HG03469 (cell line): ENCODE measurements around the gene APBA1.

Experiments
- ATAC-seq: cut with Tn5 transposase; IDR thresholded peaks from one replicate; pipeline ENCODE4 v1.9.1; 2021; ENCODE audit warnings: mild to moderate bottlenecking, moderate library complexity, moderate number of reproducible peaks; ENCODE audit not compliant: unreplicated experiment

Gene APBA1

DNA sequence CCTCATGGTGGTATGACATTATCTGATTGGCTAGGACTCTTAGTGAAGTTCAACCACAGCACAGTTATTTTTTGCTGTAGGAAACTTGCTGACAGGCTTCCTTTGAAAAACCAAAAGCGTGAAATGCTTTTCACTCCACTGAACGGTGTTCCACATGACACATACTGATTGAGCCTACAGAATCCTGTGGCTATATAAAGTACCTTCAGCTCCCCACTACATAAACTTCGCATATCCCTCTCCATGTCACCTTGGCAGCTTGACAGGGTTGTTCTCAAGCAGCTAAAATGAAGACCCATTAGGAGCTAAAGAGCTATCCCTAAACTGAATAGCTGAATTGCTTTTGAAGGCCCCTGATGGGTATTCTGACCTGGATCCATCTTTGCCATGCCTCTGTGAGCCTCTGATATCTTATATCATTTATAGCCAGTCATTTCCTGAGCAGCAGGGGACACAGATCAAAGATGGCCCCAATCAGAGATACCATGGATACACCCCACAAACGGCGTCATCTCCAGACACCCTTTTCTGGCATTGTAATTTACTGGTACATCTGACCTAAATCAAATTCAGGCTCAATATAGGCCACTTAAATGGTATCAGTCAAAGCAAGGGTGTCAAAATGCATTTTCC is 91.5 kb downstream of the APBA1 start:
- no peak for ATAC-seq

DNA sequence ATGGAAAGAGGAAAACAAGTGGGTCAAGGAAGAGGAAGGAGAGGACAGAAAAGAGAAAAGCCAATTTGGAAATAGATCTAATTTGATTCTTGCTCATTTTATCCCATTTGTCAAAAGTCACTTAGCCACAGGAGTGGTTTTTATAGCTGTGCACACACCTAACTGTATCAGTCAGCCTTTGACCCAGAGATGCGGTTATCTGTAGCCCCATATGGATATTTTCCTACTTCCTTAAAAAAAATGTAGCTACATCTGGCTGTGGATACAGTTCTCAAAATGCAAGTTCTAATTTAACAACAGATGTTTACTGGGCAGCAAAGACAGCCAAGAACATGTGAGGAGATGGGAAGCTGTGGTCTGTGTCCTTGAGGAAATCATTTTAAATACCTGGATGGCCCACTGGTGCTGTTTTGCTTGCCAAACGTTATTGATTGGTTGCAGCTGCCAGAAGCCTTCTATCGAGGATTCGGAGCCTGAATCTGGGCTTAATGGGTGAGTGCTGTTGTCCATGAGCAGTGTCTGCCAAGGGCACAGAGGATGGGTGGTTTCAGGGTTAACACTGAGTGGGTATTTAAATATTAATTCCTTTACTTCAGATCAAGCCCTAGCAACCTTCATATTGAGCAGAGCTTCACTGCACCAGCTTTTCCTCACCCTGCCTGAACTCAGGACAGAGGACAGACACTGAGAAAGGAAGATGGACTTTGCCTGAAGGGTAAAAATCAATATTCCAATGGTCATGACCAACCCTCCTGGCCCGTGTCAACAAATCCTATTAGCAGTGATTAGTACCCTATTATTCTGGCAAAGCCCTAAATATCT is 92.2 kb downstream of the APBA1 start:
- ATAC-seq = no peak

DNA sequence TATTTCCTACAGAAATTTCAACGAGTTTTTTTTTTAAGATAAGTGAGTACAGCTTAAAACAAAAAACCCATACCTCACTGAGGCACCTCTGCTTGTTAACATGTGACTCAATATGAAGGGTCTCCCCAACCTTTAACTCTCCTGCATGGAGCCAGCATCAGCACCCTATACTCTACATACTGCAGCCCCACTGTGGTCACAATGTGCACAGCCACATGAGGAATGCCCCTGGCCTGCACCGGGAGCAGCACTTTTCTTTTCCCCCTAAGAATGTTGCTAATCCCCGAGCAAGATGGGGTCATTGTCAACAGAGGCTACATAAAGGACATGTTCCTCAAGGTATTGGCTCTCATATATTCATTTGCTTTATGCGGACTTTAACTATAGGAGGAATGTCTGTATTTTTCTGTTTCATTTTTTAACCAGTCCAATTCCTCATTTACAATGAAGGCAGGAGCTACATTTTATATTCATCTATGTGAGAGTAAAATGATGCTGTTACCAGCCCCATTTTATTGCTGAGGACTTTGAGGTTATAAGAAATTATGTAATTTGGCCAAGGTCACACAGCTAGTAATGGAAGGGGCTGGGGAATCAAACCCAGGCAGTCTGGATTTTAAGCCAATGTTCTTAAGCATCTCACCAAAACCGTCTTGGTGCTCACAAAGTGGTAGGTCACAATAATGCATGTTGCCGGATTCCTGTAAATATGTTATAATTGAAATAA is 93.0 kb downstream of the APBA1 start:
- ATAC-seq = no peak

DNA sequence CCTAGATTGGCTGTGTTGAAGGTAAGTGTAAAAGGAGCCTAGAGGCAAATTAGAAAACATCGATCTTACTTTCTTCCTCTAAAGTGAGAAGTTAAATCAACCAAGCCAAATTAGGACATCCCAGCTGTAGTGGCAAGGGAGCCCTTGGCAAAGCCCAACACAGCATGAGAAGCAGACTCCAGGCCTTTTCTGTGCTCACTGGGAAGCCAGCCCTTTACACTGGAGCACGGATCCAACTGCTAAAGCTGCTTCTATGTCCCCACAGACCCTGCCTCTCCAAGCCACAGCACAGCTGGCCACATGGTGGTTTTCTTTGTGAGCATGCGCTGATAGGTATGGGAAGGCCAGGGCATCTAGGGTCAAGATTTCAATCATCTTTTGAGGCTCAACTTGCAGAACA is 94.1 kb downstream of the APBA1 start:
- no peak for ATAC-seq

DNA sequence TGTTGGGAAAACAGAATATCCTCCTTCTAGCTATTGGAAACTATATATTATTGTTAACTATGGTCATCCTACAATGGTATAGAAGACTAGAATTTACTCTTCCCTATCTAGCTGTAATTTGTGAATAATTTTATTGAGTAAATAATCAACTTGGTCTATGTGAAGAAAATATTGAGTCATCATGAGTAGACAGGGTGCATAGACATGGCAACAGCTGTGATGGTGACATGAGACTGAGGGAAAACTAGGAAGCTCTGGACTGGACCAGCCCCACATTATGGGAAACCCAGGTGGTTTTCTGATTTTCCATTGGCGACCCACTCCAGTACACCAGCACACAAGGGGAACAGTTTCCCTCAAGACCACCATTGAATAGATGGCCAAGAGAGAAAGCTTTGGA is 95.0 kb downstream of the APBA1 start:
- ATAC-seq = no peak

GRCh38 chr9:69574057-69574456 is 98.1 kb downstream of the APBA1 start:
- ATAC-seq = no peak

- no peak for ATAC-seq
Observed at GRCh38 chr9:69573651-69574050, 98.5 kb downstream of the APBA1 start.

DNA sequence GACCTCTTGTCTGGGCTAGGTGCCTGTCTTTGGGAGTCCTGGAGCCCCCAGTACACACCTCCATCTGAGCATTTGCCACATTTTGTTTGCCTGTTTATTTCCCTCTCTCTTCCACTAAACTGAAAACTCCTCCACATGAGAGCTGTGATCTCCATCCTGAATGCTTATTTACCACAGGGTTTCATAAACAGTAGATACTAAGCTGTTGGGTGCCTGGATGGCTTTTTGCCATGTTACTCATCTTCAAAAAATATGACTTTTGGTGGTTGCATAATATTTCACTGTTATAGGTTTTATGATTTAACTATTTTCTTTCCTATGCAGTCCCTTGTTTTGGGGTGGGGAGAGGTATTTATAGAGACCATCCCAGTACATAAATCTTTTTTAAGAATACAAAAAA is 99.6 kb downstream of the APBA1 start:
- ATAC-seq = no peak

GRCh38 chr9:69571032-69571431 is 101.1 kb downstream of the APBA1 start:
- no peak for ATAC-seq

DNA sequence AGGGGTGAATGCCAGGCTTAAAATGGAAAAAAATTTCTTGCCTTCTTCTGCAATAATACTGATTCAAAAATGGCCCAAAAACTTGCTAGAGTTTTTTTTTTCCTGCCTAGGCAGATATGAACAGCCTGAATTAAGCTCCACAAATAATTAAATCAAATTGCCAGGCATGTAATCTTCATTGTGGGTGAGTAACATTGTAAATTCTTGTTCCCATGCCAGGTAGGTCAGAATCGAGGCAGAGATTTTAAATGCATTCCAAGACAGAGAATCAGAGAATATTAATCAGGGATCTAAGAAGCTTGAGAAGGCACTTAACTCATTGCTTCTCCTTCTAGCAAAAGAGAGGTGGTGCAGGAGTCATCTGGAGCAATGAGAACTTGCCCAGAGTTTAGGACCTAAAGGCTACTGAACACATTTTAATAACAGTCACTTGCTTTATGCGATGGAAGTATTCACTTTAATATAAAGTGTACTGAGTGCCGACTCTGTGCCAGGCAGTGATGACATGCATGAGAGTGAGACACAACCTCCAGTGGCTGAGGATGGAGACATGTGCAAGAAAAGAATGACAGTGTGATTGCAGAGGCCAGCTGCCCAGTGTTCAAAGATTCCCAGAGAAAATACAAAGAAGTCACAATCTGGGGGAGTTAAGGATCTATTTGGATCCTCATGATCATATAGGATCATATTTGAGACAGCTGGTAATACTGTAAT is 102.3 kb downstream of the APBA1 start:
- no peak for ATAC-seq

DNA sequence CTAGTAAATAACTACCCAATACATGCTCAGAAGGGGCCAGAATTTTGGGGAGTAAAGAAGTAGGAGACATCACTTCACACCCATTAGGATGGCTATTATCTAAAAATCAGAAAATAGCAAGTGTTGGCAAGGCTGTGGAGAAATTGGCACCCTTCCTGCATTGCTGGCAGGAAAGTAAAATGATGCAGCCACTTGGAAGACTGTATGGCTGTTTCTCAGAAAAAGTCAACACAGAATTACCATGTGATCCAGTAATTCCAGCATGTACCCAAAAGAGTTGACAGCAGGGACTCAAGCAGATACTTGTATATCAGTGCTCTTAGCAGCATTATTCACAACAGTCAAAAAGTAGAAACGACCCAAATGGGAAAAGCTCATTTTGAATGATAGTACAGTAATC is 107.6 kb downstream of the APBA1 start:
- ATAC-seq = no peak

DNA sequence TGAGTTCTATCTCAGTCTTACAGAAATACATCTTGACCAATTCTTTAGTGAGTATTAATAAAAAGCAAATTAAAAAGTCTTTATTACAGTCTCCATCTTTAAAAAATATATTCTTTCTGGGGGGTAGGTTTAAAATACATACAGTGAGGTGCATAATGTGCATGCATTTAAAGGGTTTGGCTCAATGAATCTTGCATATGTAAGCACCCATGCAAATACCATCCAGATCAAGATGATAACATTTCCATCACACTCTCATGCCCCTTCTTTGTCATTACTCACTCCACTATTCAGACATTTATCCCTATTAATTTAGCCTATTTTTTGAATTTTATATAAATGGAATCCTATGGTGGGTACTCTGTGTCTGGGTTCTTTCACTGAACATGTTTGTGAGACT is 113.0 kb downstream of the APBA1 start:
- no peak for ATAC-seq

GRCh38 chr9:69556707-69557106 is 115.5 kb downstream of the APBA1 start:
- no peak for ATAC-seq

DNA sequence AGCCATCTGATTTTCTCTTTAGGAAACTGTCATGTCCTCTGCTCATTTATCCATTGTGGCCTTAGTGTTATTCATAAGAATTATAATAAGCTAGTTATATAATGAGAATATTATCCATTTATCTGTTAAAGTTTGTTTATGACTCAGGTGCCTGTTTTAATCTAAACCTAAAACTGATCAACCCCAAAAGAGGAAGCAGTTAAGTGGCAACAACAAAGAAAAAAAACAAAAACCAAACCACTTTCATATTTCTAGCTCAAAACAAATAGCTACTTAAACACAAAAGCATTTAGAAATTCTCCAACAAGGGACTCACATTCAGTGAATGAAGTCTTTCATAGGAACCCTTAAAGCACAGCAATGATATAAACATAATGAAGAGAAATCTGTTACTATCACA is 116.4 kb downstream of the APBA1 start:
- no peak for ATAC-seq

- ATAC-seq = no peak
Observed at GRCh38 chr9:69554945-69555344, 117.2 kb downstream of the APBA1 start.

- no peak for ATAC-seq
Observed at GRCh38 chr9:69549310-69550202, 122.6 kb downstream of the APBA1 start.

- no peak for ATAC-seq
Observed at GRCh38 chr9:69548681-69549080, 123.5 kb downstream of the APBA1 start.

DNA sequence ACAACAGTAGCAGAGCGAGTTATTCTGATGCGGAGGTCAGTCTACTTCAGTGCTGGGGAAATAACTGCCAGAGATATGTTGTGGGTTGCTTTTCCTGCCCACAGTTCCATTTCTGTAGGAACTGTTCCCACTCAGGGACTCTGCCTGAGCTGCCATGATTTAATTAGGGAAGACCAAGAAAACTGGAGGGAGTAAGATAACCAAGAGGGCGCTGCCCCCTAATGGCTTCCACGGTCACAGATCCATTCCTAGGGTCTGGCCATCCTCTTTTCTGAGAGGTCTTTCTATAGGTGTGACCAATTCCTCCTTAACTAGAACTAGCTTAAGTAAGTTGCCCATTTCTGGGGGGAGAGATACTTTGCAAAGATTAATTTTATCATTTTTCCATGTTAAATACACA is 125.9 kb downstream of the APBA1 start:
- ATAC-seq = no peak

GRCh38 chr9:69542942-69543704 is 129.0 kb downstream of the APBA1 start:
- no peak for ATAC-seq

- no peak for ATAC-seq
Observed at GRCh38 chr9:69542058-69542457, 130.1 kb downstream of the APBA1 start.
